Rectal smooth muscle tissue (tissue), 1 donor: ENCODE results near the gene MYO5A.

ENCODE experiments used
- H3K27ac ChIP-seq: one replicate; pipeline ENCODE4 v1.7.0; 2013; ENCODE audit warnings: low read depth, low read length, inconsistent platforms
- H3K27me3 ChIP-seq: one replicate; pipeline ENCODE4 v1.7.0; 2013; ENCODE audit warnings: low read length; ENCODE audit not compliant: control insufficient read depth, insufficient read depth
- H3K36me3 ChIP-seq: one replicate; pipeline ENCODE4 v1.7.0; 2013; ENCODE audit warnings: low read length; ENCODE audit not compliant: control insufficient read depth, insufficient read depth
- H3K4me1 ChIP-seq: one replicate; pipeline ENCODE4 v1.7.0; 2013; ENCODE audit warnings: low read length; ENCODE audit not compliant: control insufficient read depth, insufficient read depth
- H3K4me3 ChIP-seq: one replicate; pipeline ENCODE4 v1.7.0; 2013; ENCODE audit warnings: low read length
- H3K9ac ChIP-seq: one replicate; pipeline ENCODE4 v1.7.0; 2013; ENCODE audit warnings: low read length

The MYO5A gene

DNA sequence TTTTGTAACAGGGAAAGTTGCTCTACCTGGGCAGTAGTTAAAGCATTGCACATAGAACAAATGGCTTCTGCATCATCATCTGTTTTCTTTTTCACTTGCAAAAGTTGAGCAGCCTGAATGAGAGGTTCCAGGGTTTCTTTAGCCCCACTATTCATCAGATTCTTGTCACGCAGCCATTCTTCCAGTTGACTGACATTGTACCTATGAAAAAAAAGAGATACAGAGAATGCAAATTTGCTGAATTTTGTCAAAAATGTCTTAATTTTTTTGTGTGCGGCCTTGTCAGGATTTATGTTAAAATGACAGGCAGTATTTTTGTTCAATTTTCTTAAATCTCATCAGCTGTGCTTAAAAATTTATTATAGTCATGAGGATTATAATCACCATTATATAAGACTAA lies 211.7 kb downstream of the MYO5A start:
- Histone ChIP-seq H3K27me3 (no peaks in the 10 kb centered on the region), H3K36me3 (peaks cover 6% of the 10 kb centered on the region), H3K4me1 (no peaks in the 10 kb centered on the region), H3K4me3 (no peak overlapping the region), H3K9ac (no peak overlapping the region), H3K27ac (no peak overlapping the region)

DNA sequence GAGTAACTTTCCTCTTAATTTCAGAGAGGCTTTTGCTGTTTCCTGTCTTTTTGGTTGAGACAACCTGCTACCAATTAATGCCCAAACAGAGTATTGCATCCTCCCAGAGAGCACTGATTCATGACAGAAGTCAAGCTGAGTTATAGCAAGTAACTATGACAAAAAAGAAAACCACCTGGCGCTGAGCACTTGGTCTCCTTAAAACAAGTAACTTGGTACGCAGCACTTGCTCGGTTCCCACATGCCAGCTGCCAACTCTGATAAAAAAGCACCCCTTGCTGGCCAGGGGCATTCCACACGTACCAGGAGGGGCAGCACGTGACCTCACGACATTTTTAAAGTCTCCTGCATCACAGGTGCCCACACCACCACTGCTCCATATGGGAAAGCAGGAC lies 219.5 kb downstream of the MYO5A start:
- H3K36me3 ChIP-seq: peaks cover 2% of the 10 kb centered on the region
- H3K4me1 ChIP-seq: no peaks in the 10 kb centered on the region
- no peak overlapping the region for H3K4me3 ChIP-seq
- no peak overlapping the region for H3K9ac ChIP-seq
- H3K27me3 ChIP-seq: no peaks in the 10 kb centered on the region
- no peak overlapping the region for H3K27ac ChIP-seq

DNA sequence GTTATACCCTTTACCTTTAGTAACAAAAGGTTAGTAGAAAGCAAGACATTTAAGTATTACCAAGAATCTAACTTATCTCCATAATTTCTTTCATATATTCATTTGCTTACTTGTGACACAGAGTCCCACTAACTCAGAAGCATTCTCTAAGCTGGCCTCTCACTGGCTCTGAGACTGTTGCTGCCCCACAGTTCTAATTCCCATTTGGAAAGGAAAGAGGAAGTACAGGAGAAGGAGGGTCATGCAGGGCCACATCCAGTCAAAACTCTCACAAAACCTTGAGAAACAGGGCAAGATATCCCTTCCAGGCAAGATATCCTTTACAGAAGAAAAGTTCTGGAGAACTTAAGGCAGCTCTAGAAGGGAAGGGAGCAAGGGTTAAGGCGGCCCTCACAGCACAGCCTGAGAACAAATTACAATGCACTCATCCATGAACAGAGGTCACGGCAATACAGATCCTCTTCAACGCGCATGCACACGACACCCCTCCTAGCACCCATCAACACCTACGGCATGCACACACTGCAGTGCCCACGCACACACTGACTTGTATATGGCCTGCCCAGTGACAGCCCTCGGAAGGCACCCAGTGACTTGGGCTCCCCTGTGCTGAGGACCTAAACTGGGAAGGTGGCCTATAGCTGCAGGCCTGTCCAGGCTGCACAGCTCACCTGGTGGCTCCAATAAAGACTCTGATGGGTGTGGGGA lies 220.1 kb downstream of the MYO5A start:
- Histone ChIP-seq H3K27ac (no peak overlapping the region), H3K27me3 (no peaks in the 10 kb centered on the region)

DNA sequence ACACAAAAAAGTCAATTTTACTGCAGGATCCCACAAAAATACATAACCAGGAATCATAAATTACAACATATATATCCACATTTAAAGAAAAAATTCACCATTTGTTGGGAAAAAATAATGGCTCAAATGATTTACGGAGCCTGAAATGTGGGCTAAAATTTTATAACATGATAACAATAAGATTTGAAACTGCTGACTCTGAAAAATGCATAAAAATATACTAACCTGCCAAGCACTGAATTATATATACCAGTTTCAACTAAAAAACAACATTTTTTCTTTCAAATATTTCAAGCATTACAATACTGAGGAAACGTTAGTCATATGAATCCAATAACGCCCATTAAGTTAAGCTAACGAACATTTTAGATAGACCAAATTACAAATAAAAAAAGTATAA lies 220.8 kb downstream of the MYO5A start:
- no peaks in the 10 kb centered on the region for H3K27me3 ChIP-seq
- peaks cover 2% of the 10 kb centered on the region for H3K36me3 ChIP-seq
- H3K9ac ChIP-seq: no peak overlapping the region
- H3K4me3 ChIP-seq: no peak overlapping the region
- H3K4me1 ChIP-seq: no peaks in the 10 kb centered on the region
- H3K27ac ChIP-seq: no peak overlapping the region

More for the DNA sequence above, 220.1 kb downstream of the MYO5A start:
- Histone ChIP-seq H3K9ac (no peak overlapping the region), H3K4me1 (no peaks in the 10 kb centered on the region), H3K4me3 (no peak overlapping the region), H3K36me3 (peaks cover 2% of the 10 kb centered on the region)

DNA sequence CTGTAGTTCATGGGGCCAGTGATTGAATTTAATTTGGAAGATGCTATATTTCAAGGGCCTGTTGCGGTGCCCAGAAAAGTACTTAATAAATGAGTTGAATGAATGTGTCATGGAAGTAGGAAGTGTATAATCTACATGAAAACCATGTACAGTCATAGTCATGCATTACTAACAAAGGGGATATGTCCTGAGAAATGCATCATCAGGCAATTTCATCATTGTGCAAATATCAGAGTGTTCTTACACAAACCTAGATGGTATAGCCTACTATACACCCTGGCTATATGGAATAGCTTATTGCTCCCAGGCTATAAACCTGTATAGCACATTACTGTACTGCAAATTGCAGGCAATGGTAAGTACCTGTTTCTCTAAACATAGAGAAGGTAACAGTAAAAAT lies 222.4 kb downstream of the MYO5A start:
- no peak overlapping the region for H3K4me3 ChIP-seq
- no peaks in the 10 kb centered on the region for H3K4me1 ChIP-seq
- no peak overlapping the region for H3K27ac ChIP-seq
- H3K27me3 ChIP-seq: no peaks in the 10 kb centered on the region
- H3K36me3 ChIP-seq: peaks cover 2% of the 10 kb centered on the region
- H3K9ac ChIP-seq: no peak overlapping the region

DNA sequence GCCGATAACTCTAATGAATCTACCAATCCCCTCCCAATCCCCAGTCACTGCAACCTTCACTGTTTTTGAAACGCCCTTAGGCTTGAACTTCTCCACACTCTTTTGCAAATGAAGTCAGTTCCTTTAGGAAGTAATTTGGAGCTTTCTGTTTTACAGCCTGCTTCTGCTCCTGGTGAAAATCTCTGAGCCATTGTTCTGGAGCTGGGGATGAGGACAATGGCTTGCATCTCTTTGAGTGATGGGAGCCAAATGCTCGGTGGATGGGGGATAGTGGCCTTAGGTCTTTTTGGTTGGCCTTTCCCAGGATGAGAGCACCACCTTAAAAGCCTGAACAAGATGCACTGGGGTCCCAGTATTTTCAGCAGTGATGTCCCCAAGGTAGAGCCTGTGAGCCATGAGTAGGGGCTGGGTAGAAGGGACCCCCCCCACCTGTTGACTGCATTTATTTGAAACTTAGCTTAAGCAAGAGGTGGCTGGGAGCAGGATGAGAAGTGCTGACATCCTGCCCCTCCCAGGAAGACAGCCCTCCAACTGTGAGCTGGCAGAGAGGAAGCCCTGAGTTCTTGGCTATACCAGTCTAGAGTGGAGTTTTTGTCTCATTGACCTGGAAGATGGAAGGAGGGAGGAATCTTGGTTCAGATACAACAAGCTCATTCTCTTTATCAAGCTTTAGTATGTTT lies 225.4 kb downstream of the MYO5A start:
- no peak overlapping the region for H3K27ac ChIP-seq
- no peaks in the 10 kb centered on the region for H3K27me3 ChIP-seq
- no peak overlapping the region for H3K9ac ChIP-seq
- no peaks in the 10 kb centered on the region for H3K4me1 ChIP-seq
- no peak overlapping the region for H3K4me3 ChIP-seq
- H3K36me3 ChIP-seq: no peaks in the 10 kb centered on the region

DNA sequence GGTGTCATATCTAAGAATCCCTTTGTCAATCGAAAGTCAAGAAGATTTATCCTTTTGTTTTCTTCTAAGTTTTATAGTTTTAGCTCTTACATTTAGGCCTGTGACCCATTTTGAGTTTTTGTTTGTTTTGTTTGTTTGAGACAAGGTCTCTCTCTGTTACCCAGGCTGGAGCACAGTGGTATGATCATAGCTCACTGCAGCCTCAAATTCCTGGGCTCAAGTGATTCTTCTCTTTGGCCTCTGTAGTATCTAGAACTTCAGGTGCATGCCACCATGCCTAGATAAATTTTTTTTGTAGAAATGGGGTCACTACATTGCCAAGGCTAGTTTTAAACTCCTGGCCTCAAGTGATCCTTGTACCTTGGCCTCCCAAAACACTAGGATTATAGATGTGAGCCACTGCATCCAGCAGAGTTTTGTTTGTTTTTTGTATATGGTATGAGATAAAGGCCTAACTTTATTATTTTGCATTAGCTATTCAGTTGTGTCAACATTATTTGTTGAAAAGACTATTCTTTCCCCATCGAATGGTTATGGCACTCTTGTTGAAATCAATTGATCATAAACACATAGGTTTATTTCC lies 227.3 kb downstream of the MYO5A start:
- Histone ChIP-seq H3K27ac (no peak overlapping the region), H3K36me3 (no peaks in the 10 kb centered on the region), H3K4me3 (no peak overlapping the region), H3K27me3 (no peaks in the 10 kb centered on the region), H3K4me1 (no peaks in the 10 kb centered on the region), H3K9ac (no peak overlapping the region)

DNA sequence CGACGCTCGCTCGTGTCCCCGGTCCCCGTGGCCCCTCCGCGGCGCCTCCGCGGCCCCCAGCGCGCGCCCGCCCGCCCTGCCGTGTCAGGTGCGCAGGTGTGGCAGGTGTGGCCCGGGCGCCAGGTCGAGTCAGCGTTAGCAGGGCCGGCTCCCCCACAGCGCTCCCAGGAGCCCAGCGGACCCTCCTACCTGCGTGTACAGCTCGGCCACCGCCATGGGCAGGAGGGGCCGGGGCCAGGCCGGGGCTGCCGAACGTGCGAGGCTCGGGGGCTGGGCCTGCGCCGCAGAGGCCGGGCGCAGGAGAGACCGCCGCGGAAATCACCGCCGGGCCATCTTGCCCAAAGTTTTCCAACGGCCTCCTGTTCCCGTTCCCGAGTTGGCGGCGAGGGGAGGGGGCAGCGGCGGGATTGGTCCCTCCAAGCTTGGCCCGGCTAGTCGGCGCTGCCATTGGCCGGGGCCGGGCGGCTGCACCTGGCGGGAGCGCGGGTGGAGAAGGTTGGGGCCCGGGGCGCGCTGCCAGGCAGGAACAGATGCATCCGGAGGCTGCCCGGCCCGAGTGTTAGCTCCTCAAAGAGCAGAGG lies 233.2 kb downstream of the MYO5A start, which contains the start of gene MYO5C:
Gene MYO5C, minus strand, starts transcription at position 384 of the 581 bp plus-strand sequence. Its CDS starts 168 bp downstream, at position 216.
- no peaks in the 10 kb centered on the region for H3K36me3 ChIP-seq
- H3K9ac ChIP-seq: no peak within 1 kb of the TSS
- H3K27ac ChIP-seq: no peak within 1 kb of the TSS

DNA sequence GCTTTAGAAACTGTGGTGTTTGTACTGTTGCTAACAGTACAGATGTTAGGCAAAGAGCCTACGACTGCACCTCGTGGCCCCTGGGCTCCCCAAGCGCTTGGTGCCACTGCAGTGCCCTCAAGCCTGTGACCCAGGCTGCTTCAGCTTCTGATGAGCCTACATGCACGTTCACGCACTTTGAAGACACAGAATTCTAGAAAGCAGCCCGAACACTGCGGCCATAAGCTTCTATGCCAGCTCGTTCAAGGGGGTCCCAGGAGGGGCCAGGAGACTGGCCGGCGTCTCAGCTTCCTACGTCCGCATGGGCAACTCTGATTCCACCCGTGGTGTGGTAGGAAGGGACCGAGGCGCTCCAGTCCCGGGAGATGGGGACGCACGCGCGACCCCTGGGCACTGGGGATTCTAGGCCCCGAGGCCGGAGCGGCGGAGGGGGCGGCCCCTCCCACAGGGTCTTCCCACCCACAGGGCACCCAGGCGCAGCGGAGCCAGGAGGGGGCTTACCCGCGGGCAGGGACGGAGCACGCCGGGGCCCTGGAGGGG lies 233.7 kb downstream of the MYO5A start:
- no peaks in the 10 kb centered on the region for H3K4me1 ChIP-seq
- peak overlapping the region; percentile 40 for H3K4me3 ChIP-seq
- no peak overlapping the region for H3K27ac ChIP-seq
- H3K36me3 ChIP-seq: no peaks in the 10 kb centered on the region
- H3K27me3 ChIP-seq: peaks cover 2% of the 10 kb centered on the region
- H3K9ac ChIP-seq: no peak overlapping the region

More for the DNA sequence above, 233.2 kb downstream of the MYO5A start, which contains the start of gene MYO5C:
- Histone ChIP-seq H3K27me3 (peaks cover 2% of the 10 kb centered on the region), H3K4me1 (no peaks in the 10 kb centered on the region), H3K4me3 (peak within 1 kb of the TSS; percentile 40)

DNA sequence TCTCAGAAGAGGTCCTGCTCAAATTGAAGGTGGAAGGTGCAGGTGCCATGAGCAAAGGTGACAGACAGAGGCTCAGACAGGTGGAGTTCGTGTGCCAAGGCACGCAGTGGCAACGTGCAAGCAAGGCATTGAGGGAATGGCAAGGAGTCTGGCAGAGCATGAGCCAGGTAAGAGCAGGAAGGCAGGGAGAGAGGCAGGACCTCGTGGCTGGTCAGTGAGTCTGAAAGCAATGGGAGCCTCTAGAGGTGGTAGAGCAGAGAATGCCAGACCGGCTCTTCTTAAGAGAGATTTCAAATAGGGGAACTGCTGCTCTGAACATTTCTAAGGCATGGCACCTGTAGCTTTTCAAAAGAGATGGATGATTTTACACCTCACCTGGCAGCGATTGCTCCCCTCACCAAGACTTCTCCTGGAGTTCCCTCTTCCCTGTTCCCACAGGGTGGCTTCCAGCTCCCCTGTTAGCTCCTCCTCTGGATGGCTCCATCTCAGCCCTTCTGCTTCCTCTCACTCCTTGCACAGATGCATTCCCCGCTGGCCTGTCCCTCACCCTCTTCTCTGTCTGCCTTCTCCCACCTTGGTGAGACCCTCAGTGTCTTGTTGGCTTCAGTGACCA lies 235.8 kb downstream of the MYO5A start:
- H3K4me3 ChIP-seq: no peak overlapping the region
- no peak overlapping the region for H3K27ac ChIP-seq
- H3K36me3 ChIP-seq: no peaks in the 10 kb centered on the region
- H3K27me3 ChIP-seq: peaks cover 2% of the 10 kb centered on the region
- H3K4me1 ChIP-seq: no peaks in the 10 kb centered on the region
- no peak overlapping the region for H3K9ac ChIP-seq

DNA sequence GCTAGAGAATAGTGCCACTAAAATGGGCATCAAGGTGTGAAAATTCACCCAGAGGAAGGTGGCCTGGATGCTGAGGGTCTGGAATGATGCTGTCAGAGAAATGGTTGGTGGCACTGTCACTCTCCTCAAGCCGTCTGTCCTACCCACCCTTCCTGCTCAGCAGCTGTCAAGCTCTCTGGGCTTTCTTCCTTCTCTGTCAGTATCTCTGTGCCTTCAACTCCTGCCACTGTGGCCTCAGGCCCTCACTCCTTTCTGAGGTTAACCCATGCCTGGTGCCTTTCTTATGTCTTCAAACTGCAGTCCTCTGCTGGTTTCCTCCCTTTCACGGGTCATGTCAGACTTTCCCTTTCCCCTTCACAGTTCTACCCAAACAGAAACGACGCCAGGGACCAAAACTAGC lies 237.5 kb downstream of the MYO5A start:
- H3K9ac ChIP-seq: no peak overlapping the region
- no peak overlapping the region for H3K27ac ChIP-seq
- H3K36me3 ChIP-seq: no peaks in the 10 kb centered on the region
- H3K4me3 ChIP-seq: no peak overlapping the region
- no peaks in the 10 kb centered on the region for H3K4me1 ChIP-seq
- H3K27me3 ChIP-seq: peaks cover 2% of the 10 kb centered on the region

DNA sequence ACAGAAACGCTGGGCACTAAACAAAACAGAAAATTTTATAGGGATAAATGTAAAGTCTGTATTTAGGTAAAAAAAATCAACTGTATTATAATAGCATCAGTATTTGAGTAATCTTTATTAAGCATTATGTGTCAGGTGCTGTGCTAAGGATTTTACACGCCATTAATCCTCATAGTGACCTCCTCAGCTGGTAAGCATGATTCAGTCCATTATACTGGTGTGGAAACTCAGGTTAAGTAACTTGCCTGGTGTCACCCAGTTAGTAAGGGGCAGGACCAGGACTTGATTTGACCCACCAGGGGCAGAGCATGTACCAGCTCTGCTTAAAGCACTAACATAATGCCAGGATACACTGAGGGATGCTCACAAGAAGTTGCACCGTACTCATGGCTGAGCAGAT lies 237.9 kb downstream of the MYO5A start:
- H3K36me3 ChIP-seq: no peaks in the 10 kb centered on the region
- H3K9ac ChIP-seq: no peak overlapping the region
- H3K4me1 ChIP-seq: no peaks in the 10 kb centered on the region
- no peak overlapping the region for H3K27ac ChIP-seq
- H3K4me3 ChIP-seq: no peak overlapping the region
- peaks cover 2% of the 10 kb centered on the region for H3K27me3 ChIP-seq
